ENCODE data around the gene NGF.

NGF gene

GRCh38 chr1:115323366-115324004, 14.6 kb downstream of the NGF start:
- Histone ChIP-seq H3K4me3 (ENCODE audit: extremely low read depth, insufficient read depth, low read length, poor library complexity, severe bottlenecking) (no peak overlapping the region), H3K36me3 (ENCODE audit: control insufficient read depth, insufficient read depth, low read length) (no peaks in the 10 kb centered on the region), H3K27ac (ENCODE audit: low read depth, low read length, severe bottlenecking) (no peak overlapping the region), H3K9me3 (ENCODE audit: control insufficient read depth, low read length) (no peaks in the 10 kb centered on the region), H3K4me1 (ENCODE audit: control insufficient read depth, insufficient read depth, low read length, poor library complexity, severe bottlenecking) (peaks cover 9% of the 10 kb centered on the region)
- 90 to 100% methylated on average over 1 to 2 of the region's 2 CpGs for WGBS, 2 experiments (ENCODE audit: insufficient coverage in 2 of 2)

GRCh38 chr1:115322631-115323030, 15.4 kb downstream of the NGF start:
- no peaks in the 10 kb centered on the region for H3K36me3 ChIP-seq (ENCODE audit: control insufficient read depth, insufficient read depth, low read length)
- 87 to 95% methylated on average over 2 of the region's 3 CpGs for WGBS, 2 experiments (ENCODE audit: insufficient coverage in 2 of 2)
- H3K27ac ChIP-seq (ENCODE audit: low read depth, low read length, severe bottlenecking), result no peak overlapping the region
- peaks cover 9% of the 10 kb centered on the region for H3K4me1 ChIP-seq (ENCODE audit: control insufficient read depth, insufficient read depth, low read length, poor library complexity, severe bottlenecking)
- no peak overlapping the region for H3K4me3 ChIP-seq (ENCODE audit: extremely low read depth, insufficient read depth, low read length, poor library complexity, severe bottlenecking)
- H3K9me3 ChIP-seq (ENCODE audit: control insufficient read depth, low read length), result no peaks in the 10 kb centered on the region

GRCh38 chr1:115320377-115320776, 17.7 kb downstream of the NGF start:
- Histone ChIP-seq H3K27ac (ENCODE audit: low read depth, low read length, severe bottlenecking) (no peak overlapping the region), H3K9me3 (ENCODE audit: control insufficient read depth, low read length) (no peaks in the 10 kb centered on the region), H3K4me3 (ENCODE audit: extremely low read depth, insufficient read depth, low read length, poor library complexity, severe bottlenecking) (no peak overlapping the region), H3K4me1 (ENCODE audit: control insufficient read depth, insufficient read depth, low read length, poor library complexity, severe bottlenecking) (peaks cover 10% of the 10 kb centered on the region), H3K36me3 (ENCODE audit: control insufficient read depth, insufficient read depth, low read length) (no peaks in the 10 kb centered on the region)
- 83 to 100% methylated on average over 1 to 5 of the region's 6 CpGs for whole genome bisulfite sequencing, 2 experiments (ENCODE audit: insufficient coverage in 2 of 2)

- no peak overlapping the region for H3K27ac ChIP-seq (ENCODE audit: low read depth, low read length, severe bottlenecking)
- 89 to 95% methylated on average over 3 to 5 of the region's 5 CpGs for WGBS, 2 experiments (ENCODE audit: insufficient coverage in 2 of 2)
- no peak overlapping the region for H3K4me3 ChIP-seq (ENCODE audit: extremely low read depth, insufficient read depth, low read length, poor library complexity, severe bottlenecking)
- peaks cover 17% of the 10 kb centered on the region for H3K4me1 ChIP-seq (ENCODE audit: control insufficient read depth, insufficient read depth, low read length, poor library complexity, severe bottlenecking)
- no peaks in the 10 kb centered on the region for H3K36me3 ChIP-seq (ENCODE audit: control insufficient read depth, insufficient read depth, low read length)
- H3K9me3 ChIP-seq (ENCODE audit: control insufficient read depth, low read length), result no peaks in the 10 kb centered on the region
Measured at GRCh38 chr1:115319706-115320105, 18.3 kb downstream of the NGF start.

GRCh38 chr1:115317101-115318012, 20.7 kb downstream of the NGF start:
- no peak overlapping the region for H3K27ac ChIP-seq (ENCODE audit: low read depth, low read length, severe bottlenecking)
- WGBS, 2 experiments (ENCODE audit: insufficient coverage in 2 of 2), result 86 to 98% methylated on average over 8 to 9 of the region's 11 CpGs

GRCh38 chr1:115314765-115315164, 23.3 kb downstream of the NGF start:
- no peaks in the 10 kb centered on the region for H3K36me3 ChIP-seq (ENCODE audit: control insufficient read depth, insufficient read depth, low read length)
- 82 to 83% methylated on average over 3 of the region's 3 CpGs for WGBS, 2 experiments (ENCODE audit: insufficient coverage in 2 of 2)
- H3K9me3 ChIP-seq (ENCODE audit: control insufficient read depth, low read length), result no peaks in the 10 kb centered on the region
- no peak overlapping the region for H3K4me3 ChIP-seq (ENCODE audit: extremely low read depth, insufficient read depth, low read length, poor library complexity, severe bottlenecking)
- peaks cover 18% of the 10 kb centered on the region for H3K4me1 ChIP-seq (ENCODE audit: control insufficient read depth, insufficient read depth, low read length, poor library complexity, severe bottlenecking)
- H3K27ac ChIP-seq (ENCODE audit: low read depth, low read length, severe bottlenecking), result no peak overlapping the region

More at GRCh38 chr1:115317101-115318012, 20.7 kb downstream of the NGF start:
- Histone ChIP-seq H3K4me3 (ENCODE audit: extremely low read depth, insufficient read depth, low read length, poor library complexity, severe bottlenecking) (no peak overlapping the region), H3K9me3 (ENCODE audit: control insufficient read depth, low read length) (no peaks in the 10 kb centered on the region), H3K4me1 (ENCODE audit: control insufficient read depth, insufficient read depth, low read length, poor library complexity, severe bottlenecking) (peaks cover 18% of the 10 kb centered on the region), H3K36me3 (ENCODE audit: control insufficient read depth, insufficient read depth, low read length) (no peaks in the 10 kb centered on the region)

- Histone ChIP-seq H3K27ac (ENCODE audit: low read depth, low read length, severe bottlenecking) (no peak overlapping the region), H3K36me3 (ENCODE audit: control insufficient read depth, insufficient read depth, low read length) (no peaks in the 10 kb centered on the region), H3K4me1 (ENCODE audit: control insufficient read depth, insufficient read depth, low read length, poor library complexity, severe bottlenecking) (peaks cover 18% of the 10 kb centered on the region), H3K4me3 (ENCODE audit: extremely low read depth, insufficient read depth, low read length, poor library complexity, severe bottlenecking) (no peak overlapping the region), H3K9me3 (ENCODE audit: control insufficient read depth, low read length) (no peaks in the 10 kb centered on the region)
- 69 to 76% methylated on average over 3 of the region's 4 CpGs for WGBS, 2 experiments (ENCODE audit: insufficient coverage in 2 of 2)
Measured at GRCh38 chr1:115314092-115314491, 24.0 kb downstream of the NGF start.

- no peak overlapping the region for H3K27ac ChIP-seq (ENCODE audit: low read depth, low read length, severe bottlenecking)
- no peaks in the 10 kb centered on the region for H3K36me3 ChIP-seq (ENCODE audit: control insufficient read depth, insufficient read depth, low read length)
- H3K4me3 ChIP-seq (ENCODE audit: extremely low read depth, insufficient read depth, low read length, poor library complexity, severe bottlenecking), result no peak overlapping the region
- H3K4me1 ChIP-seq (ENCODE audit: control insufficient read depth, insufficient read depth, low read length, poor library complexity, severe bottlenecking), result peaks cover 18% of the 10 kb centered on the region
- H3K9me3 ChIP-seq (ENCODE audit: control insufficient read depth, low read length), result no peaks in the 10 kb centered on the region
- WGBS, 2 experiments (ENCODE audit: insufficient coverage in 2 of 2), result no CpG with 5 or more reads among the region's 1 CpG
Measured at GRCh38 chr1:115313182-115313581, 24.9 kb downstream of the NGF start.

GRCh38 chr1:115312742-115313141, 25.3 kb downstream of the NGF start:
- H3K27ac ChIP-seq (ENCODE audit: low read depth, low read length, severe bottlenecking), result no peak overlapping the region
- H3K36me3 ChIP-seq (ENCODE audit: control insufficient read depth, insufficient read depth, low read length), result no peaks in the 10 kb centered on the region
- no peaks in the 10 kb centered on the region for H3K9me3 ChIP-seq (ENCODE audit: control insufficient read depth, low read length)
- H3K4me1 ChIP-seq (ENCODE audit: control insufficient read depth, insufficient read depth, low read length, poor library complexity, severe bottlenecking), result peaks cover 18% of the 10 kb centered on the region
- H3K4me3 ChIP-seq (ENCODE audit: extremely low read depth, insufficient read depth, low read length, poor library complexity, severe bottlenecking), result no peak overlapping the region

- Histone ChIP-seq H3K9me3 (ENCODE audit: control insufficient read depth, low read length) (no peaks in the 10 kb centered on the region), H3K4me3 (ENCODE audit: extremely low read depth, insufficient read depth, low read length, poor library complexity, severe bottlenecking) (no peak overlapping the region), H3K27ac (ENCODE audit: low read depth, low read length, severe bottlenecking) (no peak overlapping the region), H3K4me1 (ENCODE audit: control insufficient read depth, insufficient read depth, low read length, poor library complexity, severe bottlenecking) (peaks cover 18% of the 10 kb centered on the region), H3K36me3 (ENCODE audit: control insufficient read depth, insufficient read depth, low read length) (no peaks in the 10 kb centered on the region)
- WGBS, 2 experiments (ENCODE audit: insufficient coverage in 2 of 2), result no CpG with 5 or more reads among the region's 1 CpG
Measured at GRCh38 chr1:115311474-115311989, 26.5 kb downstream of the NGF start.
